Right lobe of liver (tissue), 6 donors: ENCODE results near the gene LPCAT4. TPM values are rescaled to one million over a fixed set of nuclear protein-coding genes. Genes with fewer than 3 reads are reported as not detected.
A peak's percentile ranks its signal among the peaks of the same experiment; 100 is the strongest.

Source experiments
- ATAC-seq, 4 donors: fragments of 200-7000 bp; cut with Tn5 transposase; one replicate each; pipeline ENCODE4 v1.9.1; 2020; ENCODE audit warnings: mild to moderate bottlenecking in 4 of 4, moderate library complexity in 4 of 4
- DNase-seq, 3 donors: peaks; one replicate each; pipeline ENCODE4 v3.0.0-alpha.2; 2020
- H3K27ac ChIP-seq, 3 donors: fragments of 200-600 bp; one replicate each; pipeline ENCODE4 v1.8.0; 2022
- H3K27me3 ChIP-seq, 2 donors: fragments of 200-600 bp; one replicate each; pipeline ENCODE4 v1.8.0; 2022
- H3K36me3 ChIP-seq, 4 donors: fragments of 200-600 bp; sonication (generic) in 1 of 4; one replicate each; pipeline versions ENCODE4 v1.5.1 to v1.8.0; 2017 to 2022; ENCODE audit warnings: control low read depth in 1 of 4
- H3K4me1 ChIP-seq, 4 donors: fragments of 200-600 bp; sonication (generic) in 1 of 4; one replicate each; pipeline versions ENCODE4 v1.5.1 to v1.8.0; 2017 to 2022; ENCODE audit warnings: control low read depth in 1 of 4
- H3K4me3 ChIP-seq, 3 donors: fragments of 200-600 bp; one replicate each; pipeline ENCODE4 v1.8.0; 2022
- H3K9me3 ChIP-seq, 4 donors: fragments of 200-600 bp; sonication (generic) in 1 of 4; one replicate each; pipeline versions ENCODE4 v1.5.1 to v1.8.0; 2017 to 2022; ENCODE audit warnings: control low read depth in 1 of 4
- POLR2A ChIP-seq: fragments of 450-650 bp; IDR thresholded peaks from one replicate; pipeline ENCODE4 v1.6.1; 2017; ENCODE audit warnings: antibody characterized with exemption, mild to moderate bottlenecking
- WGBS: methylation state at CpG from one replicate; pipeline ENCODE4 v1.1.6; 2018; ENCODE audit warnings: low coverage, low lambda C conversion rate; ENCODE audit not compliant: insufficient coverage; ENCODE audit errors: missing lambda C conversion rate; 5-methylcytosine and 5-hydroxymethylcytosine counted together
- intact Hi-C, 2 donors: fragments of 100-400 bp; cut with DNase I; formaldehyde crosslinking; loops; one replicate each; pipeline versions ENCODE4 v1.11.2 to v1.14.1; 2022
- total RNA-seq, 6 experiments: library from RNA; depleted of rRNA in 2 of 6; stranded (reverse); fragments of >200 nt in 2 of 6; fragmentation: NEBNext Ultra II Directional in 3 of 6; extraction: Animal tissue kit (Norgen Biotek cat#: 25700) in 3 of 6; gene quantifications; one replicate each; pipeline versions ENCODE4 v1.1.0 to v1.2.4, GENCODE V29; 2016 to 2023
- TF ChIP-seq, protein P1 (sequence below), 4 donors: fragments of 200-600 bp in 3 of 4; fragments of 450-650 bp in 1 of 4; IDR thresholded peaks; one replicate each; pipeline versions ENCODE4 v1.5.1 to v1.8.0; 2016 to 2022; ENCODE audit warnings: antibody characterized with exemption in 4 of 4, mild to moderate bottlenecking in 2 of 4
- donor health status: DM: no; HTN: yes; CAD: no.
- donor health status: DM: no; HTN: no; CAD: no.
- donor health status: DM: no; HTN: no; CAD: no.
- donor health status: DM: no; HTN: yes; CAD: no.
- donor health status: DM: no; HTN: yes; CAD: no.

Gene LPCAT4
- total RNA-seq, 6 experiments from 2014 or later = 3.2 to 6.7 (median 4.5) TPM

DNA sequence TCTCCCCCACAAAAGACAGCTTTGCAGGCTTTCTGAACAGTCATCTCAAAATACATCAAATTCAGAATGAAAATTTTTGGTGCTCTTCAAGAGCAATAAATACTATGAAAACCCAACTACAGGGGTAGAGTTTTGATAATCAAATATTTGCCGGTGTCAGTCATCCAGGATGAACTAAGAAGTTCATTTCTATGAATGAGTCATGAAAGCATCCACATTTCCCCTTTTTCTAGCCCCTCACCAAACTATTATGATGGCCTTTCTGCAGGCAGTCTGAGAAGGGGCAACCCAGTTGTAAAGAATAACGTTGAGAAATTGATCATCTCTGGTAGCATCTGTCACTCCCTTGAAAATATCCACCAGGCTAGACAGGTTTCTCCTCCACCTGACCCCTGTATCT lies 3.1 kb upstream of the LPCAT4 start:
- DNase-seq (no peak), ATAC-seq (no peak)
- no peaks in the 10 kb centered on the region for H3K9me3 ChIP-seq
- TF ChIP-seq, protein P1, sequence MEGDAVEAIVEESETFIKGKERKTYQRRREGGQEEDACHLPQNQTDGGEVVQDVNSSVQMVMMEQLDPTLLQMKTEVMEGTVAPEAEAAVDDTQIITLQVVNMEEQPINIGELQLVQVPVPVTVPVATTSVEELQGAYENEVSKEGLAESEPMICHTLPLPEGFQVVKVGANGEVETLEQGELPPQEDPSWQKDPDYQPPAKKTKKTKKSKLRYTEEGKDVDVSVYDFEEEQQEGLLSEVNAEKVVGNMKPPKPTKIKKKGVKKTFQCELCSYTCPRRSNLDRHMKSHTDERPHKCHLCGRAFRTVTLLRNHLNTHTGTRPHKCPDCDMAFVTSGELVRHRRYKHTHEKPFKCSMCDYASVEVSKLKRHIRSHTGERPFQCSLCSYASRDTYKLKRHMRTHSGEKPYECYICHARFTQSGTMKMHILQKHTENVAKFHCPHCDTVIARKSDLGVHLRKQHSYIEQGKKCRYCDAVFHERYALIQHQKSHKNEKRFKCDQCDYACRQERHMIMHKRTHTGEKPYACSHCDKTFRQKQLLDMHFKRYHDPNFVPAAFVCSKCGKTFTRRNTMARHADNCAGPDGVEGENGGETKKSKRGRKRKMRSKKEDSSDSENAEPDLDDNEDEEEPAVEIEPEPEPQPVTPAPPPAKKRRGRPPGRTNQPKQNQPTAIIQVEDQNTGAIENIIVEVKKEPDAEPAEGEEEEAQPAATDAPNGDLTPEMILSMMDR (IDR thresholded peaks at IDR 0.05) = no peak
- TF ChIP-seq POLR2A = no peak
- peaks cover 0 to 6% (median 0%) of the 10 kb centered on the region in 4 donors for H3K4me1 ChIP-seq
- no peak overlapping the region for H3K4me3 ChIP-seq
- WGBS = 67% methylated on average over 2 of the region's 2 CpGs
- intact Hi-C loops = no loop called here
- no peaks in the 10 kb centered on the region for H3K36me3 ChIP-seq
- H3K27me3 ChIP-seq = no peaks in the 10 kb centered on the region
- no peak overlapping the region for H3K27ac ChIP-seq

DNA sequence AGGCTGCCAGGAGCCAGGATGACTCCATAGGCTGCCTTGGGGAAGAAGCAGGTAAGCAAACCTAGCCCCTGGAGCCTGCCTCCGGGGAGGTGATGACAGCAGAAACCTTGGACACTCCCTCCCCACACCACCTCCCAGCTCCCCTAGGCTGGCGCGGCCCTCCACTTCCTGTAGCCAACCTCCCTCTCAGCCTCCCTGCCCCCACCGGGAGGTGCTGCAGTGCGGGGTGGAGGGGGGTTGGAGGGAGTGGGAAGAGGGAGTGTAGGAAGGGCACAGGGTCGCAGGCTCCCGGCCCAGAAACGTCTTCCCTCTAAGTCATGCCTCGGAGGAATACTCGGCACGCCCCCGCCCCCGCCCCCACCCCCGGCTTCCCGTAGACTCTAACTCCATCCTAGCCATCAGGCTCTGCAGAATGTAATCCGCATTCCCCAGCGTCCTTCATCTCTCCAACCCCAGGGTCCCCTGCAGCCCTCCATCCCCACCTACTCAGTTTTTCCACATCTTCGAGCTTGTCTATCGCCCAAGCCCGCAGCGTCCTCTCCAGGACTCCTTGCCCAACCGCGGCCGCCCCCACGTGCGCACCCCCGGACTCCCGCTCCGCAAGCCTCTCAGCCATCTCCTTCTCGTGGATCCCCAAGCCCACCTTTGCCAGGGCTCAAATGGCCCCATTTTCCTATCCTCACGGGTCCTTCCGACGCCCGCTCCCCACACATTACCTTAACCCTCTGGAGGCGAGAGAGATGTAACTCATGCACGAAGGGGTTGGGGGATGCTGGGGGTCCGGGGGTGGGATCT lies 528 bp downstream of the LPCAT4 start:
- H3K27ac ChIP-seq = no peak overlapping the region
- no peaks in the 10 kb centered on the region for H3K9me3 ChIP-seq
- TF ChIP-seq POLR2A = no peak
- TF ChIP-seq, protein P1 (IDR thresholded peaks at IDR 0.05) = no peak
- no peaks in the 10 kb centered on the region for H3K36me3 ChIP-seq
- intact Hi-C loops = loop anchor here in 1 of 2 donors (10.0 kb wide), 1 partner anchor 122 kb away; no protein-coding TSS in a partner anchor
- peaks cover 0 to 6% (median 0%) of the 10 kb centered on the region in 4 donors for H3K4me1 ChIP-seq
- DNase-seq (peak; percentile 55 to 73 (median 64)), ATAC-seq (peak; percentile 8 to 49 (median 21))
- peak overlapping the region; percentile 78 to 95 (median 79) for H3K4me3 ChIP-seq
- H3K27me3 ChIP-seq = no peaks in the 10 kb centered on the region
- WGBS = under 1% methylated on average over 23 of the region's 37 CpGs

DNA sequence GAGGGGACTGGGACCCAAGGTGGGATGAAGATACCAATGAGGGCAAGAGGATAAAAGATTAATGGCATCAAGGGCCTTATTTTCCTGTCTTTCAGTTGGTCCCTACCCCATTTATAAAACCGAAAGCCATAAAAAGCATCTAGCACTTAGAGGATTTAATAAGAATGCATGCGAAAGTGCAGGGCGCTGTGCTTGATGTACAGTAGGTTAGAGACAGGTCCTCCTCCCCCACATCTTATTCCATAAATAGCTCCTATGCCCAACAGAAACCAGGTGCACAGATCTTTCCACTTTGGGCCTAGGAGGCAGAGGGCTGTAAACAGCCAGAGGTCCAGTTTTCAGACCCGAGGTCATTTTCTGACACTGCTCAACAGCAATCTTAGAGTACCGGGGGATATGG lies 1.2 kb downstream of the LPCAT4 start:
- no peaks in the 10 kb centered on the region for H3K9me3 ChIP-seq
- H3K4me3 ChIP-seq = peak overlapping the region; percentile 78 to 95 (median 79)
- ATAC-seq (no peak), DNase-seq (no peak)
- no peak for TF ChIP-seq POLR2A
- no peaks in the 10 kb centered on the region for H3K36me3 ChIP-seq
- WGBS = 49% methylated on average over 4 of the region's 5 CpGs
- H3K4me1 ChIP-seq = peaks cover 0 to 6% (median 0%) of the 10 kb centered on the region in 4 donors
- H3K27me3 ChIP-seq = no peaks in the 10 kb centered on the region
- H3K27ac ChIP-seq = no peak overlapping the region
- intact Hi-C loops = loop anchor here in 1 of 2 donors (10.0 kb wide), 1 partner anchor 121 kb away; no protein-coding TSS in a partner anchor

DNA sequence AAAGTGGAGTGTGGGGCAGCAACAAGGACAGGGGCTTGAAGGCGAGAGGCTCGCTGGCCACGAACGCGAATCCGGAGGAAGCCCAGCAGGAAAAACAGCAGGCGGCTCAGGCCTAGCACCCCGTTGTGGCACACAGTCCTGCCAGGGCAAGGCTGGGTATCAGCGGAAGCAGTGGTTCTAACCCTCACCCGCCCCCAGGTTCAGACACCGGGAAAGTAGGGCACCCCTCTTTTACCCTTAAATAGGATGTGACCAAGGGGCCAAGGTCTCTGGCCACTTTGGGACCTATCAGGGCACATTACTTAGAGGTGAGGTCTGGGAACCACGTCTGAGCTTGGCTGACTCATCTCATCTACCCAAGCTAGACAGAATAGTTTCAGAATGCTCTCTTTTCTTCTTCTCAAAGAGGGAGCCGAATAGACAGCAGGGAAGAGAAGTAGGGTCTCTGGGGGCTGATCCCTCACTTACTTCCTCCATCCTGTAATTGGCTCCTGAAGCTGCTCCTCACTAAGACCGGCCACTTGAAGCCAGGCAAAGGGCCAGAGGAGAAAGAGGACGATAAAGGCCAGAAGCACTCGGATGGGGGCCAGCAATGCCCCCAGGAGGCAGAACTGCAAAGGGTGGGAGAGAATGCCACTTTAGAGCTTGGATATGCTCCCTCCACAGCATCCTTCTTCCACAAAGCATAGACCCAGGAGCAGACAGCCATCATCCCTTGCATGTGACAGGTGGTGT lies 1.7 kb downstream of the LPCAT4 start:
- Histone ChIP-seq H3K4me1 (peaks cover 0 to 6% (median 0%) of the 10 kb centered on the region in 4 donors), H3K27ac (no peak overlapping the region), H3K36me3 (no peaks in the 10 kb centered on the region), H3K4me3 (no peak overlapping the region), H3K27me3 (no peaks in the 10 kb centered on the region), H3K9me3 (no peaks in the 10 kb centered on the region)
- 70% methylated on average over 8 of the region's 16 CpGs for WGBS
- no peak for ATAC-seq
- intact Hi-C loops = loop anchor here in 1 of 2 donors (10.0 kb wide), 1 partner anchor 120 kb away; no protein-coding TSS in a partner anchor
- no peak for DNase-seq
- no peak for TF ChIP-seq POLR2A
- TF ChIP-seq, protein P1 (IDR thresholded peaks at IDR 0.05) = no peak
